Activated B cell treated with CpG ODN at 0.5 μM for 24 hours (primary cell): ENCODE results near the gene RBMS3. TPM values are rescaled to one million over a fixed set of nuclear protein-coding genes. Genes with fewer than 3 reads are reported as not detected.

Experiments
- ATAC-seq: fragments of 200-7000 bp; cut with Tn5 transposase; one replicate; pipeline ENCODE4 v1.10.0; 2021; ENCODE audit warnings: low read depth, mild to moderate bottlenecking, moderate library complexity
- CTCF ChIA-PET: fragments of 350-600 bp; sonication (Branson Sonifier 250); formaldehyde crosslinking; loops from one replicate; lab custom pipeline; 2021; ENCODE audit warnings: antibody characterized with exemption; lab: Charles Lee
- POLR2A ChIA-PET: fragments of 350-600 bp; sonication (Branson Sonifier 250); formaldehyde crosslinking; loops from one replicate; lab custom pipeline; 2021; ENCODE audit warnings: antibody characterized with exemption; lab: Charles Lee
- DNase-seq: peaks from one replicate; pipeline ENCODE4 v3.0.0; 2022
- H3K27ac Mint-ChIP-seq: one replicate; pipeline ENCODE4 v1.8.0; 2020; ENCODE audit warnings: mixed read lengths
- H3K27me3 Mint-ChIP-seq: one replicate; pipeline ENCODE4 v1.8.0; 2021; ENCODE audit warnings: mixed read lengths
- H3K36me3 Mint-ChIP-seq: one replicate; pipeline ENCODE4 v1.8.0; 2021; ENCODE audit warnings: low read depth, mixed read lengths
- H3K4me1 Mint-ChIP-seq: one replicate; pipeline ENCODE4 v1.8.0; 2021; ENCODE audit warnings: mixed read lengths
- H3K4me3 Mint-ChIP-seq: one replicate; pipeline ENCODE4 v1.8.0; 2020; ENCODE audit warnings: mild to moderate bottlenecking, mixed read lengths
- H3K9me3 Mint-ChIP-seq: one replicate; pipeline ENCODE4 v1.8.0; 2020; ENCODE audit warnings: mixed read lengths
- CTCF ChIP-seq: fragments of 200-600 bp; IDR thresholded peaks from one replicate; pipeline ENCODE4 v1.8.0; 2022; ENCODE audit warnings: antibody characterized with exemption, mild to moderate bottlenecking
- intact Hi-C: fragments of 100-400 bp; cut with micrococcal nuclease; formaldehyde crosslinking; loops from one replicate; pipeline ENCODE4 v1.15.1; 2024
- total RNA-seq: library from RNA; stranded (reverse); gene quantifications from 2 replicates; pipeline ENCODE4 v1.2.3, GENCODE V29; 2022

The RBMS3 gene
- total RNA-seq, 1 donor from 2014 or later = 0.31 TPM

- Mint-ChIP-seq H3K9me3 (peaks cover 8% of the 10 kb centered on the region), H3K4me1 (no peaks in the 10 kb centered on the region), H3K36me3 (no peaks in the 10 kb centered on the region), H3K27me3 (no peaks in the 10 kb centered on the region), H3K27ac (no peak overlapping the region), H3K4me3 (no peak overlapping the region)
- ATAC-seq = no peak
- intact Hi-C loops = no loop called here
- no peak for DNase-seq
- CTCF ChIA-PET = no interaction called here
- TF ChIP-seq CTCF = no peak
- POLR2A ChIA-PET = no interaction called here
Observed at GRCh38 chr3:29397406-29397805, 116.5 kb downstream of the RBMS3 start.

- DNase-seq (no peak), ATAC-seq (no peak)
- Mint-ChIP-seq H3K27ac (no peak overlapping the region), H3K9me3 (peaks cover 5% of the 10 kb centered on the region), H3K4me3 (no peak overlapping the region), H3K36me3 (no peaks in the 10 kb centered on the region), H3K4me1 (no peaks in the 10 kb centered on the region), H3K27me3 (no peaks in the 10 kb centered on the region)
- POLR2A ChIA-PET = no interaction called here
- intact Hi-C loops = no loop called here
- CTCF ChIA-PET = no interaction called here
- TF ChIP-seq CTCF = no peak
Observed at GRCh38 chr3:29398787-29399186, 117.9 kb downstream of the RBMS3 start.

- intact Hi-C loops = no loop called here
- CTCF ChIA-PET = no interaction called here
- no peak for TF ChIP-seq CTCF
- ATAC-seq = no peak
- H3K36me3 Mint-ChIP-seq = no peaks in the 10 kb centered on the region
- no peaks in the 10 kb centered on the region for H3K9me3 Mint-ChIP-seq
- H3K27me3 Mint-ChIP-seq = no peaks in the 10 kb centered on the region
- POLR2A ChIA-PET = no interaction called here
- no peak overlapping the region for H3K4me3 Mint-ChIP-seq
- no peak overlapping the region for H3K27ac Mint-ChIP-seq
- no peak for DNase-seq
- H3K4me1 Mint-ChIP-seq = peaks cover 2% of the 10 kb centered on the region
Observed at GRCh38 chr3:29406291-29406832, 125.5 kb downstream of the RBMS3 start.

GRCh38 chr3:29408676-29409075, 127.8 kb downstream of the RBMS3 start:
- Mint-ChIP-seq H3K4me3 (no peak overlapping the region), H3K27ac (no peak overlapping the region), H3K9me3 (no peaks in the 10 kb centered on the region), H3K4me1 (peaks cover 8% of the 10 kb centered on the region), H3K36me3 (no peaks in the 10 kb centered on the region), H3K27me3 (no peaks in the 10 kb centered on the region)
- TF ChIP-seq CTCF = no peak
- ChIA-PET CTCF (no interaction called here), POLR2A (no interaction called here)
- DNase-seq (no peak), ATAC-seq (no peak)
- intact Hi-C loops = no loop called here

- Mint-ChIP-seq H3K9me3 (no peaks in the 10 kb centered on the region), H3K36me3 (no peaks in the 10 kb centered on the region), H3K27ac (no peak overlapping the region), H3K27me3 (no peaks in the 10 kb centered on the region), H3K4me1 (peaks cover 8% of the 10 kb centered on the region), H3K4me3 (no peak overlapping the region)
- ChIA-PET CTCF (no interaction called here), POLR2A (no interaction called here)
- TF ChIP-seq CTCF = no peak
- ATAC-seq (no peak), DNase-seq (no peak)
- intact Hi-C loops = no loop called here
Observed at GRCh38 chr3:29409409-29409808, 128.5 kb downstream of the RBMS3 start.
